DMS 273 (cell line): Measurements from ENCODE around the gene GRIK4.

Experiments used
- DNase-seq: peaks from one replicate; lab custom pipeline; 2025; ENCODE audit not compliant: unreplicated experiment; lab: John Stamatoyannopoulos, UW

GRIK4 gene

DNA sequence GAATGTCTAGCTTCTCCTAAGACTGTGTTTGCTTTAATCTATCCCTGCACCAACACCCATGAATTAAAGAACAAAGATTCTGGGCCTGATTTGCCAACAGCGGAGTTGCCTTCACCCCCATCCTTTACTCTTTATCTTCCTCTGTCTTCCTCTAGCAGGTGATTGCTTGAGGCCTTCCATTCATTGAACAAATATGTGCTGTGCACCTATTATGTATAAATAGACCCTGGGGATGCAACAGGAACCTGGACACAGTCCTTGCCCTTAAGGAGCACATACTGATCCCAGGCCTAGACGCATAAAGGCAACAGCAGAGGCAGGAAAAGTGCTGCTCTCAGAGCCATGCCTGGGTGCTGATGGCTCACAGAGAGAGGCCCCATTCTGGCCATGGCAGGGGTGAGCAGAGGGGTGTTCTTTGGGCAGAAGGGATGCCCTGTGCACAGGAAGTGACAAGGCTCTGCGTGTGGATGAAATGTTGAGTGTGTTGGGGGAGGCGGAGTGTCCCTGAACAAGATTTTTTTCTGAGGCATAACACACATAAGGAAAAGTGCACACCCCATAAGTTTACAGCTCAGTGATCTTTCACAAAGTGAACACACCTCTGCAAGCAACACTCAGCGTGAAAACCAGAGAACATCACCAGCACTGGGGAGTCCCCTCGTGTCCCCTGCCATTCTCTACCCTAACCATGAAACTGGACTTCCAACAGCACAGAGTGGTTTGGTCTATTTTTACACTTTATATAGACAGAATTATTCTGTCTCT is 145.9 kb downstream of the GRIK4 start:
- DNase-seq, result no peak

- DNase-seq, result no peak
These were observed 146.5 kb downstream of the GRIK4 start for GRCh38 chr11:120658071-120658423.

GRCh38 chr11:120659076-120659475 is 147.5 kb downstream of the GRIK4 start:
- no peak for DNase-seq

DNA sequence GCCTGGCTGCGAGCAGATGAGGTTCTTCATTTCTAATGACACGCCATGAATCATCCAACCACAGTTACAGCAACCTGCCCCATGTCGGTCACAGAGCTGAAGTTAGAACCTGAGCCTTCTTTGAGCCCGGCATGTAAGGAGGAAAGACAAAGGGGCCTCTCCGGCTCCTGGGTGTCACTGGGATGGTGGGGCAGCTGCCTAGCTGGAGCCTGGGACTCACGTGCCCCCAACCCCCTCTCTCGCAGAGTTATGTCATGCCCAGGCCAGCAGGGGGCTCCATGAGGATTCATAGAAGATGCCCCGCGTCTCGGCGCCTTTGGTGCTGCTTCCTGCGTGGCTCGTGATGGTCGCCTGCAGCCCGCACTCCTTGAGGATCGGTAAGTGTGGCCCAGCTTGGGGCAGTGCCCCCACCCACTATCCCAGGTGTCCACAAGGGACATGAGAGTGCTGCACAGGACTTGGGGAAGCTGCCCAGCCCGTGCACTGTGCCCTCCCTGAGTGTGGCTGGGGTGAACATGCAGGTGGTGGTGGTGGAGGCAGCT is 148.5 kb downstream of the GRIK4 start:
- peak; percentile 40 for DNase-seq

GRCh38 chr11:120662071-120662676 is 150.6 kb downstream of the GRIK4 start:
- no peak for DNase-seq

- DNase-seq, result no peak
These were observed 151.6 kb downstream of the GRIK4 start for GRCh38 chr11:120663142-120663541.

DNA sequence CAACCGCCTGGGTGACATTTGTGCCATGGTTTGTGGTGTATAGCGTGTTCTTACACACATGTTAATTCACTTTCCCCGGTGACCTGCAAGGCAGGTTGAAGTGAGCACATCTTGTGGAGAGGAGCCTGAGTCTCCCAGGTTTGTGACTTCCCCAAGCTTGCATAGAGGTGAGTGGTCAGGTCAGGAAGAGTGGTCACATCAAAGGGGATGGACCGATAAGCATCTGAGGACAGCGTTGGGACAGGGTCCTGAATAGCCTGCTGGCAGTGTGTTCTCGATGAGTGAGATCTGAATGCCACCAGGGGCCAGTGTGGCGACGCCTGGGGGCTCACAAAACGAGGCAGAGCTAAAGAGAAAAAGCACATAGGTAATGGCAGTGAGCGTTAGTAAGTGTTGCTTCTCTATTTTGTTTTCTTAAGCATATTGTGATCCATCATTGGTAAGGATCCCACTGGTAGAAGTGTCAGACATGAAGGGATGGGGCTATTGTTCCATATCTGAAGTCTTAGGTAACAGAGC is 154.6 kb downstream of the GRIK4 start:
- no peak for DNase-seq

- no peak for DNase-seq
These were observed 155.7 kb downstream of the GRIK4 start for GRCh38 chr11:120667281-120667680.

- no peak for DNase-seq
These were observed 156.4 kb downstream of the GRIK4 start for GRCh38 chr11:120667934-120668333.

DNA sequence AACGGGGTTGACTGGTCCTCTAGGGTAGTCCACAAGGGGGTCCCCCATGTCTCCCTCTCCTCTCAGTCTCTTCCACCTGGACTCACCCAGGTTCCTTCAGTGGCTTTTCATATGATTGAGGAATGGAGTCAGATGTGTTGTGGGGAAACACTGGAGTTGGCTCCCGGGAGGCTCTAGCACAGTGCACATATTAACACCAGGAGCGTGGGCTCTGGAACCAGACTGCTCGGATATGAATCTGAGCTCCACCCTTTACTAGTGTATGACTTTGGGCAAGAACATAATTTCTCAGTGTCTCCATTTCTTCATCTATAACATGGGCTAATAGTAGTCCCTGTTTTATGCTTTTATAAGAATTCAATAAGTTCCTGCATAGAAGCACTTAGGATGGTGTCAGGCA is 157.0 kb downstream of the GRIK4 start:
- DNase-seq, result no peak

GRCh38 chr11:120674542-120674941 is 163.0 kb downstream of the GRIK4 start:
- no peak for DNase-seq

- DNase-seq, result no peak
These were observed 163.6 kb downstream of the GRIK4 start for GRCh38 chr11:120675171-120675570.

DNA sequence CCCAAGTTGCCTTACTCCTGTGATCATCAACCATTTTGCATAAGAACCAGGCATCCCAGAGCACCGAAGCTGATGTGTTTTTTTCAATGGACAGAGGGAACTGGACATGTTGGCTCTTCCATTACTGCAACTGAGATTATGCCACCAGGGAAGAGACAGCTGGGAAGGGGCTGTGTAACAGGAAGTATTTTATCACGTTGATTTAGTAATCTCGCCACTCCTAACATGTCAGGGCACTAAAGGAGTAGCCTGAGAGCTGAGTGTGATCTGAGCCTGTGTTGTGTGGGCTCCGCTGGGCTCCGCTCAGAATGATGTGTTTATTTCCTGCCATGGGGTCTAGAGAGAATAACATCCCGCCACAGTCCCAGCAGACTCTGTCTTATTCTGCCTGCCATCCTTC is 165.4 kb downstream of the GRIK4 start:
- no peak for DNase-seq

DNA sequence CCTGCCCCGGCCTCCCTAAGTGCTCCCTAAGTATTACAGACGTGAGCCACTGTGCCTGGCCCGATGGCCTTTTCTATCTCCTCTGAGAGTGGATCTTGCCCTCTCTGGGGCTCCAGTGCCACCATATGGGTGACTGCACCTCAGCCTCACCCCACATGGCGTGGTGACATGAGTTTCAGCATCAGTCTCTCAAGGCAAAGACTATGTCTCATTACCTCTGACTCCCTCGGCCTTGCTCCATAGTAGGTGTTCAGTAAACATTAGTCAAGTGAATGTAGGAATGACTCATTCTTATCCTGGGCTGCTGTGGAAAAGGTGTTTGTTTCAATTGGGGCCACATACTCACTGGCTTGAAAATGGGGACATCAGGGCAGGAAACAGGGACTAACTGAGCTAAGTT is 168.8 kb downstream of the GRIK4 start:
- no peak for DNase-seq

GRCh38 chr11:120681434-120682331 is 170.1 kb downstream of the GRIK4 start:
- no peak for DNase-seq

- DNase-seq, result no peak
These were observed 170.7 kb downstream of the GRIK4 start for GRCh38 chr11:120682332-120682649.

- DNase-seq, result no peak
These were observed 171.3 kb downstream of the GRIK4 start for GRCh38 chr11:120682866-120683265.

DNA sequence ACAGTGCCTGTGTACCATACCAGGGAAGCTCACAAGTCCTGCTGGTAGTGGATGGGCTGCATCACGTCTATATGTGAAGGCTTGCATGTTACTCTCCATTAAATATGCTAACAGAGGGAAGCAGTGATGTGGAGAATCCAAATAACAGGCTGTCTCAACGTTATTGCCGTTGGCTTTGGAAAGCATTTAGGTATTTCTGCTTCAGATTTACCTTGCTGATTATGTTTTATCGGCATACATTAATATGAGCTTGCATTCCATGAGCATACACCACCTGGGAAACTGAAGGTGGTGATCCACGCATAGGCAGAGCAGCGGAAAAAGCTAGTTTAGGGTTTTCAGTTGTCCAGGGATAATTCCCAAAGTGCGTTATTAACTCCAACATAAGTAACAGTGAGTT is 175.0 kb downstream of the GRIK4 start:
- no peak for DNase-seq

DNA sequence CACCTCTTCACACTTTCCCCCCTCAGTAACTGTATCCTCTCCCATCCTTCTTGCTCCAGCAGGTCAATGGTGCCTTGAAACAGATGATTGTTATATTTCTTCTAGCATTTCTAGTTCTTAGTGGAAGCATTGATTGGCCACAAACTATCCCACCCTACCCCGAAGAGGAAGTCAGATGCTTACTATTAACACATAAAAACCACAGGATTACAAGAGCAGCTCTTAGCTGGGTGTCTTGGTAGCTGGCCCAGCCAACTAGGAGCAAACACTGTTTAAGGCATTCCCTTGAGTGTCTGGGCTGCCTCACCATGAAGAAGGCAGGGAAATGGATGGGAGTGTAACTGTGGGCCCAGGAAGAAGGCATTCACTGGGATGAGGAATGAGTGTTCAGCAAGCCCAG is 176.6 kb downstream of the GRIK4 start:
- DNase-seq, result no peak

DNA sequence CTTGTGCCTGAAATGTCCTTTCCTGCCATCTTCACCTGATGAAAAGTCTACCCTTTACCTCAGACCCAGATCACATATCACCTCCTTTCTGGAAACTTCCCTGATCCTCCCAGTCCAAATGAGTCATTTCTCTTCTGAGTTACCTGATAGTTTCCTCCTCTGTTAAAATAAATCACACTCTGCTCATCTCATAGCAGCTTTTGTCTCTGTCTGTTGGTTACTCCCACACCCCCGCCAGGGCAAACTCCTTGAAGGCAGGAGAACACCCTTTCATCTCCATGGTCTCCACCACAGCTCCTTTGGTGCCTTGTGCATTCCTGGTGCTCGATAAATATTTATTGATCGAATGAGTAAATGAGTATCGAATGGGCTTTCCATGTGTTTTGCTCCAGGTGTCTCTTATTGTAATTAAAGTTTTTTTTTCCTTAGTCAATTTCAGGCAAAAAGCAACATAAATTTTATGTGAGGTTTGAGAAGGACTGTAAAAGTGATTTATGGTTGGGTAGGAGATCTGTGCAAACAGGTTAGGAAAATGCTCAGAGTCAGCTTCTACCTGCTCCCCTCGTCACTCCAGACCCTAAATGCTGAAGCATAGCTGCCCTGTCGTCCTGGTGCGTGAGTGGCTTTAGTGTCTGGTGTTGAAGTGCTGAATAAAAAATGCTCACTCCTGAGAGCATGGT is 178.2 kb downstream of the GRIK4 start:
- DNase-seq, result no peak

GRCh38 chr11:120690406-120690805 is 178.9 kb downstream of the GRIK4 start:
- DNase-seq, result no peak
